Mesothelial cell of epicardium (in vitro differentiated cells): ENCODE measurements around the gene NR4A1. TPM values are rescaled to one million over a fixed set of nuclear protein-coding genes. Genes with fewer than 3 reads are reported as not detected.

Source experiments
- DNase-seq, 2 experiments: peaks; one replicate each; pipeline ENCODE4 v3.0.0; 2021; ENCODE audit warnings: low spot score in 2 of 2; ENCODE audit not compliant: unreplicated experiment in 2 of 2
- H3K27ac Mint-ChIP-seq: 2 replicates; pipeline ENCODE4 v1.8.0; 2021; ENCODE audit warnings: mixed read lengths
- H3K27me3 Mint-ChIP-seq: 2 replicates; pipeline ENCODE4 v1.8.0; 2021; ENCODE audit warnings: low read depth, mixed read lengths
- H3K36me3 Mint-ChIP-seq: 2 replicates; pipeline ENCODE4 v1.8.0; 2021; ENCODE audit warnings: mixed read lengths
- H3K4me1 Mint-ChIP-seq: 2 replicates; pipeline ENCODE4 v1.8.0; 2021; ENCODE audit warnings: mixed read lengths
- H3K4me3 Mint-ChIP-seq: 2 replicates; pipeline ENCODE4 v1.8.0; 2021; ENCODE audit warnings: mild to moderate bottlenecking, moderate library complexity, mixed read lengths
- H3K9me3 Mint-ChIP-seq: 2 replicates; pipeline ENCODE4 v1.8.0; 2021; ENCODE audit warnings: mixed read lengths
- total RNA-seq: library from RNA; stranded (reverse); gene quantifications from 3 replicates; pipeline ENCODE4 v1.2.1, GENCODE V29; 2021
- TF ChIP-seq, protein P1 (sequence below): fragments of 200-600 bp; sonication (generic); IDR thresholded peaks from one replicate; pipeline ENCODE4 v1.5.0; 2021; ENCODE audit warnings: antibody characterized with exemption; ENCODE audit not compliant: unreplicated experiment

NR4A1 gene
- total RNA-seq, 1 donor from 2014 or later: 141 TPM

- peak overlapping the region; percentile 34 for H3K27ac Mint-ChIP-seq
- H3K9me3 Mint-ChIP-seq: no peaks in the 10 kb centered on the region
These were observed 27.9 kb upstream of the NR4A1 start for GRCh38 chr12:52023182-52023975.

DNA sequence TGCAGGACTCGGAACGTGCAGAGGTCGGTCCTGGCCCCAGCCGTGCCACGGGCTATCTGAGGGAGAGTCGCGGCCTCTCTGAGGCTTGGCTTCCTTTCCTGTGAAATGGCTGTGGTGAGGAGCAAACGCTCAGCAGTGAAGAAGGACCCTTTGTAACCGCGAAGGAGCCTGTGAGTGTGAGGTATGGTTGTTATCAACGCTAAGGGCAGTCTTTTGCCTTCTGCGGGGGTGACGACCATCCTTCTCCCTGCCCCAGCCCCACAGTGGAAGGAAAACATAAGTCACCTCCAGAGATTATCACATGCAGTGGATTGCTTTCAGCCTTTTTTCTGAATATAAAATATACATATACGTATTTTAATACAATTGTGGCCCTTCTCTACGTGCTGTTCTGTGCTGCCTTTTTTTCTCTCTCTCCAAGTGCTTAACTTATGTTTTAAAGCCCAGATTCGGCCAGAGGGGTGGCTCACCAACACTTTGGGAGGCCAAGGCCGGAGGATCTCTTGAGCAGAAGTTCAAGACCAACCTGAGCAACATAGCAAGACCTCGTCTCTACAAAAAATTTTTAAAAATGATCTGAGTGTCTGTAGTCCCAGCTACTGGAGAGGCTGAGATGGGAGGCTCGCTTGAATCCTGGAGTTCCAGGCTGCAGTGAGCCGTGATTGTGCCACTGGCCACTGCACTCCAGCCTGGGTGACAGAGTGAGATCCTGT lies 27.1 kb upstream of the NR4A1 start:
- peak overlapping the region; percentile 34 for H3K27ac Mint-ChIP-seq

More at GRCh38 chr12:52023182-52023975, 27.9 kb upstream of the NR4A1 start:
- Mint-ChIP-seq H3K36me3 (no peaks in the 10 kb centered on the region), H3K27me3 (peaks cover 25% of the 10 kb centered on the region), H3K4me1 (peaks cover 18% of the 10 kb centered on the region), H3K4me3 (peak overlapping the region; percentile 67)
- DNase-seq: peak; percentile 87 to 95
- TF ChIP-seq, protein P1, sequence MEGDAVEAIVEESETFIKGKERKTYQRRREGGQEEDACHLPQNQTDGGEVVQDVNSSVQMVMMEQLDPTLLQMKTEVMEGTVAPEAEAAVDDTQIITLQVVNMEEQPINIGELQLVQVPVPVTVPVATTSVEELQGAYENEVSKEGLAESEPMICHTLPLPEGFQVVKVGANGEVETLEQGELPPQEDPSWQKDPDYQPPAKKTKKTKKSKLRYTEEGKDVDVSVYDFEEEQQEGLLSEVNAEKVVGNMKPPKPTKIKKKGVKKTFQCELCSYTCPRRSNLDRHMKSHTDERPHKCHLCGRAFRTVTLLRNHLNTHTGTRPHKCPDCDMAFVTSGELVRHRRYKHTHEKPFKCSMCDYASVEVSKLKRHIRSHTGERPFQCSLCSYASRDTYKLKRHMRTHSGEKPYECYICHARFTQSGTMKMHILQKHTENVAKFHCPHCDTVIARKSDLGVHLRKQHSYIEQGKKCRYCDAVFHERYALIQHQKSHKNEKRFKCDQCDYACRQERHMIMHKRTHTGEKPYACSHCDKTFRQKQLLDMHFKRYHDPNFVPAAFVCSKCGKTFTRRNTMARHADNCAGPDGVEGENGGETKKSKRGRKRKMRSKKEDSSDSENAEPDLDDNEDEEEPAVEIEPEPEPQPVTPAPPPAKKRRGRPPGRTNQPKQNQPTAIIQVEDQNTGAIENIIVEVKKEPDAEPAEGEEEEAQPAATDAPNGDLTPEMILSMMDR: peak; percentile 95

DNA sequence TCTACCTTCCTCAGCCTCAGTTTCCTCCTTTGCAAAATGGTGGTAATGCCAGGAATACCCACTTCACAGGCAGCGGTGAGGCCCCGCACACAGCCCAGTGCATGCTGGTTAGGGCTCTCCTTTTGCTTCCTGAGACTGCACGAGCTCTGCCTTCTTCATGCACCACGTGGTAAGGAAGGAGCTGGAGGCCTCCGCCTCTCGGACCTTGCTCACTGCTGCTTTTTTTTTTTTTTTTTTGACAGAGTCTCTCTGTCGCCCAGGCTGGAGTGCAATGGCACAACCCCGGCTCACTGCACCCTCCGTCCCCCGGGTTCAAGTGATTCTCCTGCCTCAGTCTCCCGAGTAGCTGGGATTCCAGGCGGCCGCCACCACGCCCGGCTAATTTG lies 26.4 kb upstream of the NR4A1 start:
- Mint-ChIP-seq H3K27me3 (peaks cover 27% of the 10 kb centered on the region), H3K36me3 (no peaks in the 10 kb centered on the region), H3K4me3 (no peak overlapping the region)

More for the DNA sequence above, 27.1 kb upstream of the NR4A1 start:
- TF ChIP-seq, protein P1: peak; percentile 58
- DNase-seq: no peak
- Mint-ChIP-seq H3K36me3 (no peaks in the 10 kb centered on the region), H3K9me3 (no peaks in the 10 kb centered on the region), H3K4me3 (peak overlapping the region; percentile 67), H3K27me3 (peaks cover 25% of the 10 kb centered on the region), H3K4me1 (peaks cover 18% of the 10 kb centered on the region)

DNA sequence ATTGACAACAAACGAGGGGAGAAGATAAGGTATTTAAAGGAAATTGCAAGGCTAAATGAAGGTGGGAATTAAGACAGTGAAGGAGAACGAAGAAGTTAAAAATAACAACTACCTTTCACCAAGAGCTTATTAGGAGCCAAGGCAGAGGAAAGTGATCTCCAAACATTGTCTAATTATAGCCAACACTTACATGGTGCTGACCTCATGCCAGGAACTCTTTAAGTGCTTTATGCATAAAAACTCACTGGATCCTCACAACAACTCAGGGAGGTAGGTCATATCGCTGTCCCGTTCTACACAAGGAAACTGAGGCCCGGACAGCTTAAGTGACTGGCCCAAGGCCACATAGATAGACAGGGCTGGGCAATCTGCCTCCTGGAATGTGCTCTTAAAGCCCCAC lies 25.0 kb upstream of the NR4A1 start:
- Mint-ChIP-seq H3K27me3 (peaks cover 18% of the 10 kb centered on the region), H3K4me3 (no peak overlapping the region), H3K4me1 (peaks cover 14% of the 10 kb centered on the region), H3K36me3 (no peaks in the 10 kb centered on the region), H3K9me3 (no peaks in the 10 kb centered on the region), H3K27ac (no peak overlapping the region)
- DNase-seq: no peak
- TF ChIP-seq, protein P1: no peak

More for the DNA sequence above, 26.4 kb upstream of the NR4A1 start:
- H3K9me3 Mint-ChIP-seq: no peaks in the 10 kb centered on the region
- peaks cover 21% of the 10 kb centered on the region for H3K4me1 Mint-ChIP-seq
- DNase-seq: no peak
- TF ChIP-seq, protein P1: no peak
- no peak overlapping the region for H3K27ac Mint-ChIP-seq

GRCh38 chr12:52027085-52027843 lies 24.0 kb upstream of the NR4A1 start:
- Mint-ChIP-seq H3K36me3 (no peaks in the 10 kb centered on the region), H3K9me3 (no peaks in the 10 kb centered on the region), H3K4me3 (no peak overlapping the region), H3K27ac (no peak overlapping the region), H3K4me1 (peaks cover 18% of the 10 kb centered on the region), H3K27me3 (peaks cover 11% of the 10 kb centered on the region)
- no peak for DNase-seq
- TF ChIP-seq, protein P1: no peak
